Activated CD4-positive, alpha-beta T cell treated with anti-CD3 and anti-CD28 coated beads, Interleukin-2, amount 10 ng/mL, durations not matched to agents 7 days and 5 days (primary cell): Measurements from ENCODE around the gene PLA2G4F. TPM values are rescaled to one million over a fixed set of nuclear protein-coding genes. Genes with fewer than 3 reads are reported as not detected.
"Not testable (repeated sequence)": the region's sequence is repeated elsewhere in the genome, so short reads cannot be mapped to it uniquely, and the experiment has no call there.

ENCODE experiments used
- CTCF ChIA-PET: fragments of 350-600 bp; sonication (Branson Sonifier 250); formaldehyde crosslinking; loops from one replicate; lab custom pipeline; 2021; ENCODE audit warnings: antibody characterized with exemption; lab: Charles Lee
- POLR2A ChIA-PET: fragments of 350-600 bp; sonication (Branson Sonifier 250); formaldehyde crosslinking; loops from one replicate; lab custom pipeline; 2021; ENCODE audit warnings: antibody characterized with exemption; lab: Charles Lee
- DNase-seq: peaks from one replicate; pipeline ENCODE4 v3.0.0-alpha.2; 2020
- H3K27ac Mint-ChIP-seq: one replicate; pipeline ENCODE4 v1.8.0; 2021; ENCODE audit warnings: mild to moderate bottlenecking, moderate library complexity, mixed read lengths
- H3K27me3 Mint-ChIP-seq: one replicate; pipeline ENCODE4 v1.8.0; 2021; ENCODE audit warnings: mixed read lengths
- H3K36me3 Mint-ChIP-seq: one replicate; pipeline ENCODE4 v1.8.0; 2021; ENCODE audit warnings: low read depth, mixed read lengths
- H3K4me1 Mint-ChIP-seq: one replicate; pipeline ENCODE4 v1.8.0; 2021; ENCODE audit warnings: mixed read lengths
- H3K4me3 Mint-ChIP-seq: one replicate; pipeline ENCODE4 v1.8.0; 2021; ENCODE audit warnings: mild to moderate bottlenecking, moderate library complexity, mixed read lengths
- H3K9me3 Mint-ChIP-seq: one replicate; pipeline ENCODE4 v1.8.0; 2021; ENCODE audit warnings: mixed read lengths
- microRNA-seq: library from miRNA; unstranded; fragments of <30 nt; microRNA quantifications from one replicate; pipeline ENCODE4 v1.2.0, GENCODE V29; 2021; ENCODE audit warnings: borderline microRNAs expressed, borderline replicate concordance
- total RNA-seq, 2 experiments: library from RNA; stranded (reverse); gene quantifications; one replicate each; pipeline ENCODE4 v1.2.3, GENCODE V29; 2021

PLA2G4F gene
- total RNA-seq, 2 experiments from 2014 or later: not detected

DNA sequence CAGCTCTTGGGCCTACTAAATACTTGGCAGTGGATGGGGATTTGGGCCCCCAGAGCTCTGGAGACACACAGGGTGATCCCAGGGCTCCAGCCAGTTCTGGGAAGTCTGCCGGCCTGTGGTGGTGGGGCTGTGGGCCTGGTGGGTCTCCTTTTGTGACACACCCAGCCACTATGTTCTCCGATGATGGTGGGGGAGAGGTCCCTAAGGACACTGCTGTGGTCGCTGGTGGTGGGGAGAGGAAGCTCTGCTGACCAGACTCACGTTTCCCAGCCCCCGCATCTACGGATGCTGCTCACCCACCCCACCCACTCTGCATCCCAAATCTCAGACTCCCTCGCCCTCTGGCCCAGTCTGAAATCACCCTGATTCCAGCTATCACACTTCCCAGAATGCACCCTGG lies 62.5 kb downstream of the PLA2G4F start:
- CTCF ChIA-PET: interaction anchor here (1.0 to 2.1 kb wide), 3 partner anchors 10 to 37 kb away, joined by 3 to 15 read pairs (median 5); no protein-coding TSS in a partner anchor

DNA sequence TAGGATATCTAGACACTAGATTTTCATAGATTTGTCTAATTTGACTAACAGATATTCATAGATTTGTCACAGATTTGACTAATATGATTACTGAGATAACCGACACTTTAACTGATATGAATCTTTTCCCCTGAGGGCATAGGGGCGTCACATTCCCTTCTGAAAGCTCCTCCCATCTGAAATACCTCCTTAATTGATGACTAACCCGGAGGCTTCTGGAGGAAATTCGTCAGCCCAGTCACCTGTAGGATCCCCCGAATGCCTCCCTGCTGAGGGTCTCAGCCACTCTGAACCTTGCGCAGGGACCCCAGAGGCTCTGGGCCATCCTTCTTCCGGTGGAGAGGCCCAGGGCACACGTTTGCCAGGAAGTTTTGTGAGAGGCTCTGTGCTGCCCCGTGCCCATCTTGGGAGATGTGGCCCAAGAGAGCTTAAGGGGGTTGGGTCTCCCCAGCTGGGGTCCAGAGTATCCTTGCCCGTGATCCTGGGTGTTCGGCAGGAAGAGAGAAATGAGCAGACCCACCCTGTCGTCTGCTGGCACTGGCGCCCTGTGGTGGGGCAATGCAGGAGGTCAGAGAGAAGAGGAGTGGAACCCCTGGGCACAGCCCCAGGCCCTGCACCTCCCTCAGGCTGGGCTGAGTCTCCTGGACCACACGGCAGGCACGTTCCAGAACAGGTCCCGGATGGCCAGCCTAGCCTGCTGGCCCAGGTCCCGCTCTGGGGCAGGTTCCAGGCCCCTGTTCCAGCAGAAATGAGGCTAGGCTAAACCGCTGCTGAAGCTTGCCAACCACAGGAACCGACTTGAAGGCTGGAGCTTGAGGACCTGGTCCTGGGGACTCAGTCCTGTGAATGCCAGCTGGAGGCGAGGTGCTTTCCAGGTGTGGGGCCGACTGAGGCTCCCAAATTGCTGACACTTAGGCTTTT lies 63.8 kb downstream of the PLA2G4F start:
- no peaks in the 10 kb centered on the region for H3K4me1 Mint-ChIP-seq
- H3K27ac Mint-ChIP-seq: no peak overlapping the region
- no peaks in the 10 kb centered on the region for H3K36me3 Mint-ChIP-seq
- no peak overlapping the region for H3K4me3 Mint-ChIP-seq
- CTCF ChIA-PET: interaction anchor here (2.1 kb wide), 1 partner anchor 9 kb away, joined by 15 read pairs; no protein-coding TSS in a partner anchor
- peak; percentile 2 for DNase-seq
- H3K27me3 Mint-ChIP-seq: peaks cover 6% of the 10 kb centered on the region
- POLR2A ChIA-PET: no interaction called here
- H3K9me3 Mint-ChIP-seq: no peaks in the 10 kb centered on the region

More for the DNA sequence above, 62.5 kb downstream of the PLA2G4F start:
- Mint-ChIP-seq H3K9me3 (no peaks in the 10 kb centered on the region), H3K36me3 (no peaks in the 10 kb centered on the region), H3K27me3 (peaks cover 6% of the 10 kb centered on the region), H3K4me3 (no peak overlapping the region), H3K27ac (no peak overlapping the region), H3K4me1 (no peaks in the 10 kb centered on the region)
- peak; percentile 3 for DNase-seq
- POLR2A ChIA-PET: no interaction called here

DNA sequence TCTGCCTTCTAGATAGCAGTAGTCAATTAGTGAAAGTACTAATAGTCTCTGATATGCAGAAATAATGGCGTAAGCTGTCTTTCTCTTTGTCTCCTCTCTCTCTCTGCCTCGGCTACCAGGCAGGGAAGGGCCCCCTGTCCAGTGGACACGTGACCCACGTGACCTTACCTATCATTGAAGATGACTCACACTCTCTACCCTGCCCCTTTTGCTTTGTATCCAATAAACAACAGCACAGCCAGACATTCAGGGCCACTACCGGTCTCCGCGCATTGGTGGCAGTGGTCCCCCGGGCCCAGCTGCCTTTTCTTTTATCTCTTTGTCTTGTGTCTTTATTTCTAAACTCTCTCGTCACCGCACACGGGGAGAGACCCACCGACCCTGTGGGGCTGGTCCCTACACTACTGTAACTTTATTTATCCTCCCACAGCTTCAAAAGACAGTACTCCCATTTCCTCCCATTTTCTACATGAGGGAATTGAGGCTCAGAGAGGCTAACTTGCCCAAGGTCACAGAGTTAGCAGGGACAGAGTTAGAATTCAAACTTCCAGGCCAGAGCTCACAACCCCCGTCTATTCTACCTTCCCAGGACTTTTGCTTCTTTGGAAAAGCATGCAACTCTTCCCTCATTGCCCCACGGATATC lies 64.6 kb downstream of the PLA2G4F start:
- CTCF ChIA-PET: interaction anchor here (2.1 kb wide), 1 partner anchor 8 kb away, joined by 15 read pairs; no protein-coding TSS in a partner anchor

DNA sequence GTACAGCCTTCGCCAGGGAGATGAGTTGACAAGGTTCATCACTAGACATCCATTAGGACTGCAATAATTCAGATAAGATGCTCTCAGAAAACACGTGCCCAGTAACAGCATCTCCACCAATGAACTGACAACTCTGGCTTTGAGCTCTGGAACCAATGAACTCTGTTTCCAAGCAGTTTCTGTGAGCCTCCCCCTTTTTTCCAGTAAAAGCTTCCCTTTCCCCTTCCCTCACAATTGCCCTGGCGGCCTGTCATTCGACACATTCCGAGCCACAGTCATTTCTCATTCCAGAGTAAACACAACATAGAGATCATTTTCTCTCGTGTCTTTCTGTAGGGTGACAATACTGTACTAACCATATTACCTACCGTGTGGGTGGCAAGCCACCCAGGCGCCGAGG lies 65.7 kb downstream of the PLA2G4F start:
- H3K27me3 Mint-ChIP-seq: peaks cover 2% of the 10 kb centered on the region
- CTCF ChIA-PET: interaction anchor here (1.2 to 2.1 kb wide), 3 partner anchors 10 to 101 kb away, joined by 3 to 6 read pairs (median 3); no protein-coding TSS in a partner anchor
- no peaks in the 10 kb centered on the region for H3K9me3 Mint-ChIP-seq
- no peaks in the 10 kb centered on the region for H3K36me3 Mint-ChIP-seq
- POLR2A ChIA-PET: no interaction called here
- no peak overlapping the region for H3K4me3 Mint-ChIP-seq
- no peaks in the 10 kb centered on the region for H3K4me1 Mint-ChIP-seq
- no peak for DNase-seq
- H3K27ac Mint-ChIP-seq: no peak overlapping the region

More for the DNA sequence above, 64.6 kb downstream of the PLA2G4F start:
- H3K9me3 Mint-ChIP-seq, H3K4me1 Mint-ChIP-seq, POLR2A ChIA-PET, H3K27ac Mint-ChIP-seq, DNase-seq, H3K27me3 Mint-ChIP-seq, H3K36me3 Mint-ChIP-seq, H3K4me3 Mint-ChIP-seq: not testable (repeated sequence)

DNA sequence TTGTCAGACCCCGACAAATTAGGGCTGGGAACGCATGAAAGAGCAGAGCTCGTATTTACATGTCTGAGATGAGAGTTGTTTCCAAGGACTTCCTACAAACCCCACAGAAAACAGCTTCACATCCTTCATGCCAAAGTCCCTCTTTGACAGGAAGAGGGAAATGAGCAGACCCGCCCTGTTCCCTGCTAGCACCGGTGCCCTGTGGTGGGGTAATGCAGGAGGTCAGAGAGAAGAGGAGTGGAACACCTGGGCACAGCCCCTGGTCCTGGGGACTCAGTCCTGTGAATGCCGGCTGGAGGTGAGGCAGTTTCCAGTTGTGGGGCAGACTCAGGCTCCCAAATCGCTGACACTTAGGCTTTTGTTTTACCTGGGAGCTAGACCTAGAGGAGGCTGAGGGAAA lies 66.1 kb downstream of the PLA2G4F start:
- CTCF ChIA-PET: interaction anchor here (1.2 to 2.1 kb wide), 3 partner anchors 10 to 101 kb away, joined by 3 to 6 read pairs (median 3); no protein-coding TSS in a partner anchor
- H3K4me1 Mint-ChIP-seq: no peaks in the 10 kb centered on the region
- DNase-seq: no peak
- no peaks in the 10 kb centered on the region for H3K36me3 Mint-ChIP-seq
- POLR2A ChIA-PET: no interaction called here
- no peak overlapping the region for H3K4me3 Mint-ChIP-seq
- no peaks in the 10 kb centered on the region for H3K9me3 Mint-ChIP-seq
- no peak overlapping the region for H3K27ac Mint-ChIP-seq
- peaks cover 2% of the 10 kb centered on the region for H3K27me3 Mint-ChIP-seq

DNA sequence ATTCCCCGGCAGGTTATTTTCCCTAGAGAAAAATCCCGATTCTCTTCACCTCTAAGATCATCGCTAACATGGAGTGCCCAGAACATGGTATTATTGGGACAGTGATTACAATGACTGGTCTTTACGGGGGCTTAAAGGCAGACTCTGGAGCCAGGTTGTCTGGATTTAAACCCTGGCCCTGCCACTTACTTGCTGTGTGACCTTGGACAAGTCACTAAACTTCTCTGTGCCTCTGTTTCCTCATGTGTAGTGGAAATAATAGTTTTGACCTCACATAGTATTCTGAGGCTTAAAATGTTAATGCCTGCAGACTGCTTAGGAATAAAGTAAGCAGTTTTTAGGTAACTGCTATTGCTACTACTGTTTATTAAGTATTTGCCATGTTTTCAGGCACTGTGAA lies 66.5 kb downstream of the PLA2G4F start:
- ChIA-PET CTCF (interaction anchor here (1.2 to 2.1 kb wide), 3 partner anchors 9 to 100 kb away, joined by 3 to 6 read pairs (median 3); no protein-coding TSS in a partner anchor), POLR2A (no interaction called here)
- H3K9me3 Mint-ChIP-seq: no peaks in the 10 kb centered on the region
- H3K4me3 Mint-ChIP-seq: no peak overlapping the region
- H3K4me1 Mint-ChIP-seq: peaks cover 1% of the 10 kb centered on the region
- no peaks in the 10 kb centered on the region for H3K36me3 Mint-ChIP-seq
- DNase-seq: no peak
- H3K27ac Mint-ChIP-seq: no peak overlapping the region
- peaks cover 2% of the 10 kb centered on the region for H3K27me3 Mint-ChIP-seq

Small RNAs within 50 kb of the gene (microRNA-seq; reads per million reads assigned to microRNA genes)
- gene MIR627: 69.8 reads per million, percentile 67 among the genes with 10 or more reads in this experiment

Other genes with a start within 250 kb of the PLA2G4F start
- gene EHD4, start 184.1 kb downstream of the PLA2G4F start, total RNA-seq: 10 to 100 TPM; 14.5 TPM
- gene PLA2G4E, start 135.6 kb downstream of the PLA2G4F start, total RNA-seq: not detected
- gene PLA2G4D, start 62.1 kb downstream of the PLA2G4F start, total RNA-seq: not detected
- gene VPS39, start 51.7 kb upstream of the PLA2G4F start, total RNA-seq: 10 to 100 TPM; 66.8 to 77.5 TPM
- gene GANC, start 116.6 kb upstream of the PLA2G4F start, total RNA-seq: 10 to 100 TPM; 28.3 to 32.1 TPM
- gene TMEM87A, start 116.8 kb upstream of the PLA2G4F start, total RNA-seq: 10 to 100 TPM; 37.7 to 38.0 TPM
- gene CAPN3, start 202.9 kb upstream of the PLA2G4F start, total RNA-seq: 1 to 10 TPM; 5.3 to 5.5 TPM